Ishikawa (cell line): ENCODE data around the gene KRT80.

Experiments used
- CEBPB ChIP-seq: IDR thresholded peaks from 2 replicates; pipeline ENCODE4 v1.6.1; 2012
- CREB1 ChIP-seq: IDR thresholded peaks from 2 replicates; pipeline ENCODE4 v1.6.1; 2012; ENCODE audit warnings: low read depth
- EGR1 ChIP-seq: IDR thresholded peaks from 2 replicates; pipeline ENCODE4 v1.6.1; 2012
- EP300 ChIP-seq: IDR thresholded peaks from 2 replicates; pipeline ENCODE4 v1.6.1; 2012; ENCODE audit warnings: borderline replicate concordance
- FOXM1 ChIP-seq: IDR thresholded peaks from 2 replicates; pipeline ENCODE4 v1.6.1; 2012; ENCODE audit warnings: low read depth, borderline replicate concordance
- NFIC ChIP-seq: IDR thresholded peaks from 2 replicates; pipeline ENCODE4 v1.6.1; 2012
- RAD21 ChIP-seq: IDR thresholded peaks from 2 replicates; pipeline ENCODE4 v1.6.1; 2012; ENCODE audit warnings: low read depth
- REST ChIP-seq: IDR thresholded peaks from 2 replicates; pipeline ENCODE4 v1.6.1; 2012; ENCODE audit warnings: low read depth, mild to moderate bottlenecking
- TAF1 ChIP-seq: IDR thresholded peaks from 2 replicates; pipeline ENCODE4 v1.6.1; 2012; ENCODE audit warnings: low read depth, mild to moderate bottlenecking
- TCF12 ChIP-seq: IDR thresholded peaks from 2 replicates; pipeline ENCODE4 v1.6.1; 2012; ENCODE audit warnings: low read depth
- TEAD4 ChIP-seq: IDR thresholded peaks from 2 replicates; pipeline ENCODE4 v1.6.1; 2012
- USF1 ChIP-seq: IDR thresholded peaks from 2 replicates; pipeline ENCODE4 v1.6.1; 2012
- YY1 ChIP-seq: IDR thresholded peaks from 2 replicates; pipeline ENCODE4 v1.6.1; 2012; ENCODE audit warnings: low read depth
- ZBTB7A ChIP-seq: IDR thresholded peaks from 2 replicates; pipeline ENCODE4 v1.6.1; 2012; ENCODE audit warnings: low read depth
- TF ChIP-seq, protein P1 (sequence below): IDR thresholded peaks from 2 replicates; pipeline ENCODE4 v1.6.1; 2012

The KRT80 gene

GRCh38 chr12:52191841-52192791 is at the start of gene KRT80:
TSS of gene KRT80 (minus strand) at chr12:52192014. CDS start at chr12:52191902, 112 bp downstream.
- TF ChIP-seq, protein P1, sequence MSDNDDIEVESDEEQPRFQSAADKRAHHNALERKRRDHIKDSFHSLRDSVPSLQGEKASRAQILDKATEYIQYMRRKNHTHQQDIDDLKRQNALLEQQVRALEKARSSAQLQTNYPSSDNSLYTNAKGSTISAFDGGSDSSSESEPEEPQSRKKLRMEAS: peak; percentile 73
- TF ChIP-seq USF1 (peak; percentile 77), FOXM1 (peak; percentile 96), CREB1 (0 out of 2 replicates have a peak, but pooled peaks have one; percentile 2), YY1 (peak; percentile 23; the same call in 1 of the 2 replicates), EP300 (peak; percentile 99), TEAD4 (peak; percentile 98), TAF1 (peak; percentile 88), REST (0 out of 2 replicates have a peak, but pooled peaks have one; percentile 14), EGR1 (peak; percentile 55), RAD21 (peak; percentile 37), ZBTB7A (peak; percentile 90; the same call in 1 of the 2 replicates), NFIC (peak; percentile 99), CEBPB (peak; percentile 50; the same call in 1 of the 2 replicates), TCF12 (peak; percentile 98)

DNA sequence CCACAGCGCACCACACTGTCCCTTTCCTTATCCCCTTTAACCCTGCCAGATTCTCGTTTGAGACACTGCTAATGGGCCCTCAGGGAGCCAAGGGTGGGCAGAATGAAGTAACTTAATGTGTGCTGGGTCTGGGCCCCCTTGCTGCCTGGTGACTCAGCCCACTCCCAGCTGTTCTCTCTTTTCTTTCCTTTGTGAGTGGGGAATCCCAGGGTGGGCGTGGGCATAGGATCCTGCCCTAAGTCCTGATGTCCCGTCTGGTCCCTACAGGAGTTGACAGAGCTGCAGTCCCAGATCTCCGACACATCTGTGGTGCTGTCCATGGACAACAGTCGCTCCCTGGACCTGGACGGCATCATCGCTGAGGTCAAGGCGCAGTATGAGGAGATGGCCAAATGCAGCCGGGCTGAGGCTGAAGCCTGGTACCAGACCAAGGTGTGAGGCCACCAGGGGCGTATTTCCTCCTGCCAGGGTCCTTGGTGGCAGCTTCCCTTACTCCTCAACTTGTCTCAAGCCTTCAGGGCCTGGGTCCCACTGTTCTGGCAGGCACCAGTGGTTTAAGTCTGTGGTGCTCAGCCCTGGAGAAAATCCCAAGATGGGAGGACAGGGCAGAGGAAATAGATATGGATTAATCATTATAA is 49.5 kb upstream of the KRT80 start:
- TF ChIP-seq TAF1 (no peak), YY1 (no peak), USF1 (no peak), NFIC (no peak), TCF12 (no peak), EGR1 (no peak), ZBTB7A (no peak), REST (no peak), RAD21 (no peak), EP300 (no peak), TEAD4 (no peak), CEBPB (no peak), FOXM1 (no peak), CREB1 (no peak)
- TF ChIP-seq, protein P1: no peak

GRCh38 chr12:52239767-52240166 is 48.0 kb upstream of the KRT80 start:
- TF ChIP-seq FOXM1 (no peak), ZBTB7A (no peak), USF1 (no peak), NFIC (no peak)

DNA sequence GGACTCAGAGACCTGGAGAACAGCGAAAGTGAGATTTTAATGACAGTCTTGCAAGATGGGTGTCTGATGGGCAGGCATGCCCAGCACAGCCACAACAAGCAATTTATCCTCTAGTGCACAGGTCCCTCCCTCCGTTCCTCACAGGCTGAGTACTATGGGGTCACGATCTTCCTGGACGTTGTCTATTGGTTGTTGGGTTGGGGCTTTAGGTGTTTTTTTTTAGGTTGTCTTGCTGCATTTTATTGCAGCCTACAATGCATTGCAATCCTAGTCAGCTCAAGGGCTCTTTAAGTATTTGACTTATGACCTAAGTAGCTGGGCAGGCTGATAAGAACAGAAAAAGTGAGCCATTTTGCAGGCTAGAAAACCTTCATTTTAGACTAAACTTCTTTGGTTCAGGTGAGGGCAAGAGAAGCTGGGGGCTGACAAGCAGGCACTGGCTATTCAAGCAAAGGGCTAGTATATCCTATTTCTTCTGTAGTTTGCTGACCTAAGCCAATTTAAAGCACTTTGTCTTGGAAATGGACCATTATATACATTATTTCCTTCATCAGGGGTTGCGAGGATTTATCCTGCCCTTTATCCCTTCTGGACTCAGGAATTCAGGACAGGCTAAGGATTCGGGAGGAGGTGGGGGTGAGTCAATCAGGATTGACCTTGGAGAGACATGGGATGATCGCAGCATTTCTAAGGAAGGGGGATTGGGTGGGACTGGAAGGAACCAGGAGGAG is 47.3 kb upstream of the KRT80 start:
- TF ChIP-seq EGR1 (no peak), RAD21 (no peak), ZBTB7A (no peak), CEBPB (no peak), CREB1 (no peak), YY1 (no peak; the same call in 1 of the 2 replicates), TCF12 (no peak), TEAD4 (no peak)
- TF ChIP-seq, protein P1: no peak
